22Rv1 (cell line): ENCODE measurements around the gene PTH2R.
"Not testable (repeated sequence)": the region's sequence is repeated elsewhere in the genome, so short reads cannot be mapped to it uniquely, and the experiment has no call there.

Source experiments
- H3K27ac ChIP-seq: fragments of 450-650 bp; 2 replicates; pipeline ENCODE4 v1.5.1; 2017
- ZFX ChIP-seq: fragments of 450-650 bp; IDR thresholded peaks from 2 replicates; pipeline ENCODE4 v1.6.1; 2017; ENCODE audit warnings: antibody characterized with exemption, borderline replicate concordance
- TF ChIP-seq, protein P1 (sequence below): fragments of 450-650 bp; IDR thresholded peaks from 2 replicates; pipeline ENCODE4 v1.5.1; 2017; ENCODE audit warnings: mild to moderate bottlenecking

PTH2R gene

DNA sequence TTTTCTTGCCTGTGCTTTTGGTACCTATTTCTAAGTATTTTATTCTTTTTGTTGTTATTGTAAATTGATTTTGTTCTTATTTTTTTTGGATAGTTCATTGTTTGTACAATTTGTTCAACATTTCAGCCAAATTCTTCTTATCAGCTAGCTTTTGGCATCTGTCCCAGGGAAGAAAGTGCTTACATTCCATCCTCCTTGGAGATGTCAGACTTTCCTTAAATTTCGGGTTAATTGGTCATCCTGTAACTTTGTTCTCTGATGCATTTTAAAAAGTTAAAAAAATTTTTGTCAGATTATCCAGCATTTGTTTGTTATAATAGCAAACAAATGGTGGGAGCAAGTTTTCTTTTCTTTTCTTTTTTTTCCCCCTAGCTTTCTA is 60.3 kb downstream of the PTH2R start:
- H3K27ac ChIP-seq, result no peak overlapping the region
- no peak for TF ChIP-seq ZFX
- TF ChIP-seq, protein P1, sequence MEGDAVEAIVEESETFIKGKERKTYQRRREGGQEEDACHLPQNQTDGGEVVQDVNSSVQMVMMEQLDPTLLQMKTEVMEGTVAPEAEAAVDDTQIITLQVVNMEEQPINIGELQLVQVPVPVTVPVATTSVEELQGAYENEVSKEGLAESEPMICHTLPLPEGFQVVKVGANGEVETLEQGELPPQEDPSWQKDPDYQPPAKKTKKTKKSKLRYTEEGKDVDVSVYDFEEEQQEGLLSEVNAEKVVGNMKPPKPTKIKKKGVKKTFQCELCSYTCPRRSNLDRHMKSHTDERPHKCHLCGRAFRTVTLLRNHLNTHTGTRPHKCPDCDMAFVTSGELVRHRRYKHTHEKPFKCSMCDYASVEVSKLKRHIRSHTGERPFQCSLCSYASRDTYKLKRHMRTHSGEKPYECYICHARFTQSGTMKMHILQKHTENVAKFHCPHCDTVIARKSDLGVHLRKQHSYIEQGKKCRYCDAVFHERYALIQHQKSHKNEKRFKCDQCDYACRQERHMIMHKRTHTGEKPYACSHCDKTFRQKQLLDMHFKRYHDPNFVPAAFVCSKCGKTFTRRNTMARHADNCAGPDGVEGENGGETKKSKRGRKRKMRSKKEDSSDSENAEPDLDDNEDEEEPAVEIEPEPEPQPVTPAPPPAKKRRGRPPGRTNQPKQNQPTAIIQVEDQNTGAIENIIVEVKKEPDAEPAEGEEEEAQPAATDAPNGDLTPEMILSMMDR, result no peak

DNA sequence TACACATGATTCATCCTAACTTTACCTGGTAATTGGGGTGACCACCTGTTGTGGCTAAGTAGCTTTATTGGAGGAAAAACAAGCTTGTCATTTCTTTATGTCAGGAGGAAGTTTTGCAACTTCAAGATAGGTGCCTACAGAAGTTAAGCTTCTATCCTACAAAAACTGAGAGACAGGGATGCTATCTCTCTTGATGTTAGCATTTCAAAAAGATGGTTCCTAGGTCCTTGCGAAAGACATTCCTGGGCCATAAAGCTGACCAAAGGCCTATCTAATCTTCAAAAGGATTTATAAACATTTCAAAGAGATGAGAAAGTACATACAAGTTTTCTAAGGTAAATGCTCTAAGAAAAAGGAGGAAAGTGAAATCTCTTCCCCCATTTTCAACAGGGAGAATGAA is 61.0 kb downstream of the PTH2R start:
- TF ChIP-seq, protein P1, result no peak
- no peak for TF ChIP-seq ZFX
- H3K27ac ChIP-seq, result no peak overlapping the region

DNA sequence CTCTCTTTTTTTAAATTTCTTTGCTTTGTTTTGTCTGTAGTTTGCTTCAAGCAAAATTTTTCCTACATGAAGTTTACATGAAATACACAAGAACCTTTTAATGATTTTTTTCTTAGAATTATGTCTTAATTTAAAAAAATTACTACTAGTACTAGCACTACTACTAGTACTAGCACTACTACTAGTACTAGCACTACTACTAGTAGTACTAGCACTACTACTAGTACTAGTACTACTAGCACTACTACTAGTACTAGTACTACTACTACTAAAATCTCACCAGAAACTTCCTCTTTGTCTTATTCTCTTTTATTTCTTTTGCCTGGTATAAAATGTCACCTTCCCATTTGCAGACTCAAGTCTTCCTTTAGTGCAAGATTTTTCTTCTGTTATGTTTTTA is 71.1 kb downstream of the PTH2R start:
- TF ChIP-seq ZFX, result no peak
- TF ChIP-seq, protein P1, result no peak
- no peak overlapping the region for H3K27ac ChIP-seq

DNA sequence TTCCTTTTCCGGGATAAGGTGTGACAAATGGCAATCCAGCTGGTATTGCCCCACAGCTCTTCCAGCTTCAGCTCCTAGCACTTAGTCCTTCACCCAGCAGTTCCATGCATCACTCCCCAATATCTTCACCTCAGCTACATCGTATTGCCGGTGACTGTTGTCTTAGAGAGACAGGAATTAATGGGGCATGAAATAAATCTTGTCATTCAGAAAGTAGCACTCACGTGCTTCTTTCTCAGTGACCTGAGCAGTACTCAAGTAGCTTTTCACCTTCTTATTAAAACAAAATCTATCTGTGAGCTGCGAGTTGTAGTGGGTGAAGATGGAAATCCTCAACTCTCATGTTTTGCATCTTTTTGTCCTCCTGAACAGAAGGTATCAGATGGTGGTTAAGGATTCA is 72.8 kb downstream of the PTH2R start:
- TF ChIP-seq, protein P1, result no peak

DNA sequence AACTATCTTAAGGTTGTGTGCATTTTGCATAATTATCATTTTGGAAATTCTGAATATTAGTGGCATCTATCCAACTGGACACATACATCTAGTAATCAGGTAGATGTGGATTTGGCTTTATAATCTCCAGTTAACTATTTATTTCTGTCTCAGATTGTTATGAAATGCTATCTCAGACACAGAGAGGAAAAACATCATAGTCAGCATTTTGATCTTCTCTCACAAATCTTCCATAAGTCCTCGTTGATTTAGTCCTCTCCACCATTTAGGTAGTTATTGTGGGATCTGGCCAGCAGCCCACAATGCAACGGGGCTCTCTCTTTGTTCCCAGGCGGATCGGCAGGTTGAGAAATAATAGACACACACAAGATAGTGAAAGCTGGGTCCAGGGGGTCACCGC is 75.4 kb downstream of the PTH2R start:
- H3K27ac ChIP-seq, result not testable (repeated sequence)

More for the DNA sequence above, 72.8 kb downstream of the PTH2R start:
- H3K27ac ChIP-seq, result no peak overlapping the region

DNA sequence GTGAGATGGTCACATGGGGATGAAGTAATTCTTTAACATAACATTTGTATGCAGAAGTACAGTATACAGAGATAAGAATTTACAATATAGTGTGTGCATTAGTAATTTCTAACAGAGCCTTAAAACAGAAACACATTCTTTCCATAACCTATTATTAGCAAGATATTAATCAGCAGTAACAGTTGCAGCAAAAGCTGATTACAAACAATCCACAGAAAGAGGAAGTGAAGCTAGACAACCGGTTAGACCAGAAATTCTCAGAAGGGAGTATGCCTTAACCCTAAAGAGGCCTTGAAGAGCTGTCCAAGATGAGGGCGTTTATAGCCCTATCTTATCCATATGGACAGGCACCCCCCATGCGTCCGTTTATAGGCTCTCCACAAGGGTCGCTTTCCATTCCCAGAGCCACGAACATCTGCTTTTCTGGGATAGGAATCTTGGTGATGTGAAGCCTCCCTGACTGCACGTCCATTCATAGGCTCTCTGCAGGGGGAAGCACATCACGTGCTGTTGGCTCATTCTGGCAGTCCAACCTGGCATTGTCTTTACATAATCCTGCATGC is 75.9 kb downstream of the PTH2R start:
- not testable (repeated sequence) for H3K27ac ChIP-seq

DNA sequence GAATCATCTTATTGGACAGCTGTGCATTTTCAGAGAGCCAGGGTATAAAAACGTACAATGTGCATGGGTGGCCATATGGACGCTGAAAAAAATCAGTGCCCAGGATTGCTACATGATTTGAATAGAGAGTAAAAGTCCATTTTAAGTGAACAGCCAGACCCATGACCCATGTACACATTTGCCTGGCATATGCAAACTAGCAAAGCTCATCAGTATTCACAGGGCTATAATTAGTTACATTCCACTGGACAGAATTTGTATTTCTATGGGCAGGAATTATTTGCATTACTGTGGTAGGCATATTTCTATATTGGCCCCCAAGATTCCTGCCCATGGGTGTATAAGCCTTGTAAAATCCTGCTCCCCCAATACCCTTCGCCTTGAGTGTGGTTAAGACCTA is 78.8 kb downstream of the PTH2R start:
- H3K27ac ChIP-seq, result no peak overlapping the region
- TF ChIP-seq ZFX, result no peak
- TF ChIP-seq, protein P1, result no peak

DNA sequence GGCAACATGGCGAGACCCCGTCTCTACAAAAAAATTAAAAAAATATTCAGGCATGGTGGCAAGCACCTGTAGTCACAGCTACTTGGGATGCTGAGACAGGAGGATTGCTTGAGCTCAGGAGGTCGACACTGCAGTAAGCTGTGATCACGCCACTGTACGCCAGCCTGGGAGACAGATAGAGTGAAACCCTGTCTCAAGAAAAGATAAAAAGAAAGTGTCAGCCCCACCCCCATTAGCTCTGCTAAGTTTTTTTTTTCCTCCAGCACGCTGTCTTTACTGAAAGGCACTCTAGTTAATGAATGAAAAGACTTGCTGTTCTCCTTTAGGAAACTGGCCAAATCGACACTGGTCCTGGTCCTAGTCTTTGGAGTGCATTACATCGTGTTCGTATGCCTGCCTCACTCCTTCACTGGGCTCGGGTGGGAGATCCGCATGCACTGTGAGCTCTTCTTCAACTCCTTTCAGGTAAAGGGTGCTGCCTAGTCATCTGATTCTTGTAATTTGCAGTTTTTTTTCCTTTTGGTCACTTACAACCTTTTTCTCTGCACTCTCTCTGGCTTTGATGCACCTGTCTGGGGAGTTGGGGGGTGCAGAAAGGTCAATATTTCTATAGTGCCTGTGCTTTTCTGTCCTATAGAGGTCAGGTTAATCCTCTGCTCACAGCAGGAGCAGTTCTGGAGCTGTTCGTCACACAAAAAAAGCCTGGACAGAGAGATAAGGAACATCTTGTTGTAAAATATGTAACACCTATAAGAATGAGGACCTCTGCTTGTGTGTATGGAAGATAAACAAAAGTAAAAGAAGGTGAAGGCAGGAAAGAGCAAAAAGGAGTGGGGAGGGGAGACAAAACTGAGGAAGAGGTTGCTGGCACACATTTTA is 82.3 kb downstream of the PTH2R start:
- no peak for TF ChIP-seq ZFX
- TF ChIP-seq, protein P1, result no peak

More for the DNA sequence above, 82.3 kb downstream of the PTH2R start:
- 0 out of 2 replicates have a peak overlapping the region, but pooled peaks have one; percentile 2 for H3K27ac ChIP-seq
